NCI-H2196 (cell line): ENCODE measurements around the gene DPYD.

Experiments used
- DNase-seq: peaks from one replicate; lab custom pipeline; 2025; ENCODE audit not compliant: unreplicated experiment; lab: John Stamatoyannopoulos, UW

Gene DPYD

GRCh38 chr1:97907886-97908285 lies 12.9 kb downstream of the DPYD start:
- DNase-seq, result no peak

- DNase-seq, result no peak
These were observed 14.1 kb downstream of the DPYD start for GRCh38 chr1:97906567-97907241.

GRCh38 chr1:97905141-97905940 lies 15.5 kb downstream of the DPYD start:
- no peak for DNase-seq

GRCh38 chr1:97904534-97904933 lies 16.3 kb downstream of the DPYD start:
- DNase-seq, result no peak

GRCh38 chr1:97903626-97904025 lies 17.2 kb downstream of the DPYD start:
- no peak for DNase-seq

- no peak for DNase-seq
These were observed 18.8 kb downstream of the DPYD start for GRCh38 chr1:97902067-97902466.

GRCh38 chr1:97901017-97901658 lies 19.7 kb downstream of the DPYD start:
- no peak for DNase-seq

GRCh38 chr1:97898948-97899347 lies 21.9 kb downstream of the DPYD start:
- DNase-seq, result no peak

GRCh38 chr1:97895278-97895677 lies 25.6 kb downstream of the DPYD start:
- DNase-seq, result no peak

- DNase-seq, result no peak
These were observed 27.0 kb downstream of the DPYD start for GRCh38 chr1:97893844-97894243.

- DNase-seq, result no peak
These were observed 34.6 kb downstream of the DPYD start for GRCh38 chr1:97886199-97886598.

- no peak for DNase-seq
These were observed 37.0 kb downstream of the DPYD start for GRCh38 chr1:97883823-97884222.

- no peak for DNase-seq
These were observed 43.5 kb downstream of the DPYD start for GRCh38 chr1:97877307-97877706.

GRCh38 chr1:97875996-97876395 lies 44.8 kb downstream of the DPYD start:
- no peak for DNase-seq

- DNase-seq, result no peak
These were observed 50.2 kb downstream of the DPYD start for GRCh38 chr1:97870589-97870988.

GRCh38 chr1:97869441-97869840 lies 51.4 kb downstream of the DPYD start:
- DNase-seq, result no peak

- no peak for DNase-seq
These were observed 53.7 kb downstream of the DPYD start for GRCh38 chr1:97867127-97867526.

- DNase-seq, result no peak
These were observed 56.2 kb downstream of the DPYD start for GRCh38 chr1:97864615-97865014.

GRCh38 chr1:97853221-97853620 lies 67.6 kb downstream of the DPYD start:
- no peak for DNase-seq

- DNase-seq, result no peak
These were observed 71.2 kb downstream of the DPYD start for GRCh38 chr1:97849345-97850340.

- DNase-seq, result no peak
These were observed 75.0 kb downstream of the DPYD start for GRCh38 chr1:97845805-97846204.
